ENCODE data around the gene MLLT6.

DNA sequence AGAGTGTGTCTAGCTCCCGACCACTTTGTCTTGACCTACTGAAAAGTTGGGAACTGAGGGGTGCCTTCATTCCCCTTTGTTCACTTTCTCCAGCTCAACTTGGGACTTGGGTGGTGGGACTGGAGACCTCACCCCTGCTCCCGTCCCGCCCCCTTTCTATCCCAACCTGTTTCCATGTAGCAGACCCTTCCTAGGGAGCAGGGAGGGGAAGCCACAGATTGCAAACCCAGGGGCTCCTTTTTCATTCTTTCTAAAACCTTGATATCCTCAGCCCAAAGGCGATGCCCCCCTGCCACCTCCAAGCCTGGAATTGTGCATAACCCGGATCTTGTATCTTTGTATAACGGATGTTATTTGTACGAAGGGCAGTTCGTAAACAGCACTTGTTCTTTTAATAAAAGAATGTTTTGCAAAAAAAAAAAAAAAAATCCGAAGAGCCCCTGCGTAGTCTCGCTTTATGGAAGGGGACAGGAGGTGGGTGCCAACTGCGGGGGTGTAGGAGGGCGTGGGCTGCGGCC is 24.4 kb downstream of the MLLT6 start:
- TF ChIP-seq EZH2 (conservative IDR thresholded peaks at IDR 0.05; ENCODE audit: low read depth, low read length) (no peak), TOE1 (CRISPR knock-in tag; IDR thresholded peaks at IDR 0.05) (no peak), REXO4 (CRISPR knock-in tag; IDR thresholded peaks at IDR 0.05; ENCODE audit: borderline replicate concordance) (no peak), PBX3 (CRISPR knock-in tag; IDR thresholded peaks at IDR 0.05; ENCODE audit: borderline replicate concordance) (no peak), NFE2L2 (IDR thresholded peaks at IDR 0.05; ENCODE audit: low read length) (no peak)

All from HepG2 (cell line).